Raji (cell line): ENCODE measurements around the gene MMAB.

Source experiments
- POLR2A ChIP-seq: IDR thresholded peaks from 2 replicates; pipeline ENCODE4 v1.6.1; 2011; ENCODE audit warnings: low read depth, low read length, control low read depth; ENCODE audit not compliant: insufficient read depth

The MMAB gene

GRCh38 chr12:109512608-109513007 is 60.7 kb downstream of the MMAB start:
- no peak for TF ChIP-seq POLR2A

- no peak for TF ChIP-seq POLR2A
These were observed 63.1 kb downstream of the MMAB start for GRCh38 chr12:109510196-109510595.

GRCh38 chr12:109504068-109504467 is 69.2 kb downstream of the MMAB start:
- no peak for TF ChIP-seq POLR2A
